OCI-LY3 (cell line): ENCODE data around the gene CFAP97D2.

Experiments used
- H2AFZ ChIP-seq: fragments of 200-600, 300-600 bp; shearing (Covaris generic); 2 replicates; pipeline ENCODE4 v1.6.0; 2014; ENCODE audit warnings: antibody characterized with exemption, low read depth, low read length
- H3K27ac ChIP-seq: fragments of 200-600, 300-600 bp; sonication (generic); 2 replicates; pipeline ENCODE4 v1.5.1; 2014; ENCODE audit warnings: mild to moderate bottlenecking, low read length, moderate library complexity, mixed read lengths
- H3K27me3 ChIP-seq: fragments of 200-600, 300-600 bp; sonication (generic); 2 replicates; pipeline ENCODE4 v1.6.1; 2014; ENCODE audit warnings: low read depth, low read length, mixed read lengths
- H3K36me3 ChIP-seq: fragments of 200-600, 300-600 bp; sonication (generic); replicated peaks from 2 replicates; pipeline ENCODE3; 2014; ENCODE audit warnings: low read depth, low read length, mixed read lengths
- H3K4me1 ChIP-seq: fragments of 300-600, 200-600 bp; sonication (generic); 2 replicates; pipeline ENCODE4 v1.6.1; 2014; ENCODE audit warnings: low read length, mixed read lengths
- H3K4me2 ChIP-seq: fragments of 200-600, 300-600 bp; sonication (generic); 2 replicates; pipeline ENCODE4 v1.6.1; 2014; ENCODE audit warnings: low read length, mixed read lengths
- H3K4me3 ChIP-seq: fragments of 300-600, 200-600 bp; sonication (generic); 2 replicates; pipeline ENCODE4 v1.5.1; 2014; ENCODE audit warnings: antibody characterized with exemption, mild to moderate bottlenecking, low read length, moderate library complexity
- H3K79me2 ChIP-seq: fragments of 300-600, 200-600 bp; shearing (Covaris generic); 2 replicates; pipeline ENCODE4 v1.6.1; 2014; ENCODE audit warnings: mild to moderate bottlenecking, low read length, mixed read lengths
- H3K9ac ChIP-seq: fragments of 300-600, 200-600 bp; shearing (Covaris generic); 2 replicates; pipeline ENCODE4 v1.6.0; 2014; ENCODE audit warnings: mild to moderate bottlenecking, low read length, moderate library complexity
- H3K9me3 ChIP-seq: fragments of 200-600, 300-600 bp; shearing (Covaris generic); 2 replicates; pipeline ENCODE4 v1.6.1; 2014; ENCODE audit warnings: low read length, mixed read lengths; ENCODE audit not compliant: insufficient read depth
- H4K20me1 ChIP-seq: fragments of 200-600, 300-600 bp; sonication (generic); 2 replicates; pipeline ENCODE4 v1.6.1; 2016; ENCODE audit warnings: low read length, mixed read lengths; ENCODE audit not compliant: insufficient read depth
- CTCF ChIP-seq: fragments of 200-600, 300-600 bp; sonication (generic); IDR thresholded peaks from 2 replicates; pipeline ENCODE4 v1.5.1; 2014; ENCODE audit warnings: antibody characterized with exemption, low read length, low read depth
- EZH2phosphoT487 ChIP-seq: fragments of 200-600 bp; shearing (Covaris generic); IDR thresholded peaks from 2 replicates; pipeline ENCODE4 v1.6.1; 2018; ENCODE audit warnings: antibody characterized with exemption, mixed run types, low read depth

CFAP97D2 gene

GRCh38 chr13:114134111-114134943 is 44.7 kb upstream of the CFAP97D2 start:
- Histone ChIP-seq H3K79me2 (no peaks in the 10 kb centered on the region), H3K27me3 (peaks cover 28% of the 10 kb centered on the region), H3K4me2 (no peak overlapping the region), H3K9me3 (no peaks in the 10 kb centered on the region), H3K9ac (no peak overlapping the region), H3K4me3 (no peak overlapping the region), H3K27ac (no peak overlapping the region), H3K36me3 (no peaks in the 10 kb centered on the region), H3K4me1 (peaks cover 11% of the 10 kb centered on the region), H4K20me1 (0 out of 2 replicates have a peak, but pooled peaks cover 4% of the 10 kb centered on the region), H2AFZ (no peak overlapping the region)
- no peak for TF ChIP-seq CTCF
- TF ChIP-seq EZH2phosphoT487, result no peak

DNA sequence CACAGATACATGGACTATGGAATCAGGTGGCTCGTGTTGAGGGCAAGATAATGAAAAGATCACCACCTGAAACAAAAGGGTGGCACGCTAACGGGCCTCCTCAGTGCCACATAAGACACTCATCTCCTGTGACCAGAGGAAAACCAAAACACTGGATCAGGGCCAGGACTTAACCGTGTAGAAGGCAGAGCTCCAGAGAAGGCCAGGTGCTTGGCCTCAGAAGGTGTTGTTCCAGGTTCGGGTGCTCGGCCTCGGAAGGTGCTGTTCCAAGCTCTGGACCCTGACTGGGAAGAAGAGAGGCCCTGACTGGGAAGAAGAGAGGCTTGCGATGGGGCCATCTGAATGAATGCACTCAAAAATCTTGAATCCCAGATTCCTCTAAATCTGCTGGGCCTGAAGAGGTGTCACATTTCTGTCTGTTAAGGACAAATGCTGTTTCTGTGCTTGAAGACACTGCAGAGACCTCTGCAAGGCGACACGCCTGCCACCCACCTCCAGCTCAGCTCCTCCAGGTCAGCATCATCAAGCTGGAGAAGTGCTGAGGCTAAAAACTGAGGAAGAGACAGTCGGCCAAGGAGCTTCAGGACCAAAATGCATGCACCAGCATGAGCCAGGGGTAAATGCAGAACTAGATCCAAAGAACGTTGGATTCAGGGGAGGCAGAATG is 44.0 kb upstream of the CFAP97D2 start:
- H3K9ac ChIP-seq, result no peak overlapping the region
- H3K27ac ChIP-seq, result no peak overlapping the region

GRCh38 chr13:114135731-114136171 is 43.3 kb upstream of the CFAP97D2 start:
- peaks cover 18% of the 10 kb centered on the region for H3K27me3 ChIP-seq
- peaks cover 9% of the 10 kb centered on the region for H3K4me1 ChIP-seq
- no peak overlapping the region for H3K27ac ChIP-seq
- no peaks in the 10 kb centered on the region for H3K79me2 ChIP-seq
- no peak overlapping the region for H3K4me3 ChIP-seq
- H3K9ac ChIP-seq, result no peak overlapping the region
- H3K36me3 ChIP-seq, result no peaks in the 10 kb centered on the region
- H2AFZ ChIP-seq, result no peak overlapping the region
- H3K9me3 ChIP-seq, result no peaks in the 10 kb centered on the region
- 0 out of 2 replicates have a peak, but pooled peaks cover 4% of the 10 kb centered on the region for H4K20me1 ChIP-seq
- TF ChIP-seq CTCF (no peak), EZH2phosphoT487 (no peak)
- H3K4me2 ChIP-seq, result no peak overlapping the region

More for the DNA sequence above, 44.0 kb upstream of the CFAP97D2 start:
- Histone ChIP-seq H3K9me3 (no peaks in the 10 kb centered on the region), H3K4me2 (no peak overlapping the region), H3K27me3 (peaks cover 21% of the 10 kb centered on the region), H3K79me2 (no peaks in the 10 kb centered on the region), H3K36me3 (no peaks in the 10 kb centered on the region), H3K4me1 (peaks cover 9% of the 10 kb centered on the region), H4K20me1 (0 out of 2 replicates have a peak, but pooled peaks cover 4% of the 10 kb centered on the region), H3K4me3 (no peak overlapping the region), H2AFZ (no peak overlapping the region)
- TF ChIP-seq CTCF (no peak), EZH2phosphoT487 (no peak)

DNA sequence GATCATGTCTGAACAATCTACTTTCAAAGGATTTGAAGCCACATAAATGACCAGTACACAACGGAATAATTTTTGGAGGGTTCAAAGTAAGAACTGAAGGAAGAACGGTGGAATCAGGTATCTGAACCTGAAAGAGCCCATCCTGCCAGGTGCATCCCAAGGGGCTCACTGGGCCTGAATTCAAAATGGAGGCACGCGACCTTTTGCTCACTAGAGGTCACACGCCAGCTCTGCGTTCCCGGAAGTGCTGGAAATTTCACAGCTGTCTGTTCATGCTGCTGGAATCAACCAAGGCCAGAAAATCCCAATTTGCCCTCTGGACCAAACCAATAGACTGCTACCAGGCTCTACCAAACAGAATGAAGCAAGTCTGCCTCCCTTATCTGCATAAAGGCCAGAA is 42.5 kb upstream of the CFAP97D2 start:
- no peak overlapping the region for H2AFZ ChIP-seq
- H4K20me1 ChIP-seq, result 0 out of 2 replicates have a peak, but pooled peaks cover 4% of the 10 kb centered on the region
- H3K9ac ChIP-seq, result no peak overlapping the region
- H3K4me3 ChIP-seq, result no peak overlapping the region
- no peak for TF ChIP-seq CTCF
- no peak for TF ChIP-seq EZH2phosphoT487
- no peak overlapping the region for H3K4me2 ChIP-seq
- H3K79me2 ChIP-seq, result no peaks in the 10 kb centered on the region
- H3K27me3 ChIP-seq, result peaks cover 14% of the 10 kb centered on the region
- H3K36me3 ChIP-seq, result no peaks in the 10 kb centered on the region
- peaks cover 3% of the 10 kb centered on the region for H3K4me1 ChIP-seq
- H3K27ac ChIP-seq, result no peak overlapping the region
- no peaks in the 10 kb centered on the region for H3K9me3 ChIP-seq
